Measurements from ENCODE around the gene SMPD1.

DNA sequence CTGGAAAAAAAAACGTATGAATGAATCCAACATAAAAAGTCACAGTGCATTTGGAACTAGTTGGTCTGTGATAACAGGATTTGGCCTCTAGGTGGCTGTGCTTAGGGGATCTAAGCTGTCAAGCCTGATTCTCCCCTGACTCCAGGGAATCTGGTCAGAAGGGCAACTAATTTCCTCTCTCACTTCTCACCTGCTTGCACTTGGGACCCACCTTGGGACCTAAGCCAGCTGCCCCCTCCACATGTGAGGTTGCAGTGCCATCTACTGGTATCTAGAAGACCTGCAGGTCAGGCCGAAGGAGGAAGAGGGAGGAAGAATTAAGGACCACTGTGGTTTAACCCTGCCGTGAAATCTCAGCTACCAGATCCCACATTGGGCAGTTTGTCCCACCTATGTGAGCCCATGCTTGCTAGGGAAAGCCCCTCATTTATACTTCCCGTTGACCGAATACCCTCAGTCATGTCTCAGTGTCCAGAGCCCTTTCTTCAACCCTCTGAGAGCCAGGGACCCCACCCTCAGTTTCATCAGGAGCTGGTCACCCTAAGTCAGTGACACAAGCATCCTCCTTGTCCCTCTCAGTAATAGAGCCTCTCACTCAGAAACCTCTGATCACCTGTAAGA, 36.8 kb upstream of the SMPD1 start:
- TF ChIP-seq LEF1 (IDR thresholded peaks at IDR 0.05; ENCODE audit: borderline replicate concordance): no peak
- no peak for TF ChIP-seq SUZ12 (IDR thresholded peaks at IDR 0.05)
- TF ChIP-seq SP1 (IDR thresholded peaks at IDR 0.05): no peak

Data from HEK293T (cell line).